Loucy (cell line): ENCODE data around the gene L3MBTL4.

Experiments
- H2AFZ ChIP-seq: fragments of 200-600 bp; sonication (generic); 2 replicates; pipeline ENCODE4 v1.6.0; 2016; ENCODE audit warnings: antibody characterized with exemption, mild to moderate bottlenecking, low read length, moderate library complexity
- H3F3A ChIP-seq: fragments of 200-600 bp; 2 replicates; pipeline ENCODE4 v1.6.0; 2016; ENCODE audit warnings: antibody characterized with exemption, low read depth, mild to moderate bottlenecking
- H3K27me3 ChIP-seq: fragments of 200-600 bp; sonication (generic); 2 replicates; pipeline ENCODE4 v1.6.1; 2014; ENCODE audit warnings: low read length, mild to moderate bottlenecking; ENCODE audit not compliant: insufficient read depth, poor library complexity, severe bottlenecking
- H3K36me3 ChIP-seq: fragments of 200-600 bp; sonication (generic); 2 replicates; pipeline ENCODE4 v1.6.1; 2016; ENCODE audit warnings: low read length; ENCODE audit not compliant: insufficient read depth
- H3K4me1 ChIP-seq: fragments of 200-600 bp; sonication (generic); 2 replicates; pipeline ENCODE4 v1.5.1; 2014; ENCODE audit warnings: low read length, mild to moderate bottlenecking; ENCODE audit not compliant: insufficient read depth, poor library complexity, severe bottlenecking
- H3K4me2 ChIP-seq: fragments of 200-600 bp; sonication (generic); 2 replicates; pipeline ENCODE4 v1.6.0; 2014; ENCODE audit warnings: antibody characterized with exemption, low read length, low read depth, mild to moderate bottlenecking; ENCODE audit not compliant: poor library complexity, severe bottlenecking
- H3K4me3 ChIP-seq: fragments of 200-600 bp; sonication (generic); 2 replicates; pipeline ENCODE4 v1.5.1; 2014; ENCODE audit warnings: low read length, mild to moderate bottlenecking, mixed read lengths; ENCODE audit not compliant: poor library complexity, severe bottlenecking
- H3K79me2 ChIP-seq: fragments of 200-600 bp; sonication (generic); 2 replicates; pipeline ENCODE4 v1.6.1; 2014; ENCODE audit warnings: low read length; ENCODE audit not compliant: insufficient read depth
- H3K9ac ChIP-seq: fragments of 200-600 bp; sonication (generic); 2 replicates; pipeline ENCODE4 v1.6.0; 2014; ENCODE audit warnings: mild to moderate bottlenecking, low read depth, low read length, moderate library complexity; ENCODE audit not compliant: poor library complexity, severe bottlenecking
- H3K9me2 ChIP-seq: fragments of 200-600 bp; sonication (generic); replicated peaks from 2 replicates; pipeline ENCODE4 v1.6.1; 2016; ENCODE audit warnings: low read depth, low read length, mixed read lengths
- H3K9me3 ChIP-seq: fragments of 200-600 bp; sonication (generic); 2 replicates; pipeline ENCODE4 v1.6.1; 2014; ENCODE audit warnings: mild to moderate bottlenecking, antibody characterized with exemption, low read length, low read depth; ENCODE audit not compliant: insufficient read depth
- H4K20me1 ChIP-seq: fragments of 200-600 bp; sonication (generic); 2 replicates; pipeline ENCODE4 v1.6.0; 2014; ENCODE audit warnings: antibody characterized with exemption, low read length, mild to moderate bottlenecking; ENCODE audit not compliant: insufficient read depth, poor library complexity, severe bottlenecking
- EZH2phosphoT487 ChIP-seq: fragments of 200-600 bp; IDR thresholded peaks from 2 replicates; pipeline ENCODE4 v1.6.1; 2018; ENCODE audit warnings: antibody characterized with exemption, mild to moderate bottlenecking, moderate library complexity, borderline replicate concordance
- TF ChIP-seq, protein P1 (sequence below): fragments of 200-600 bp; sonication (generic); conservative IDR thresholded peaks from 2 replicates; pipeline ENCODE4 v1.5.1; 2014; ENCODE audit warnings: mild to moderate bottlenecking, antibody characterized with exemption, low read length

The L3MBTL4 gene

GRCh38 chr18:6109743-6110142 is 305.0 kb downstream of the L3MBTL4 start:
- Histone ChIP-seq H3K9ac (no peak overlapping the region), H3F3A (no peaks in the 10 kb centered on the region), H3K36me3 (no peaks in the 10 kb centered on the region), H3K4me1 (no peaks in the 10 kb centered on the region), H3K9me3 (no peaks in the 10 kb centered on the region; the same call in 1 of the 2 replicates), H3K4me2 (no peak overlapping the region), H3K9me2 (no peaks in the 10 kb centered on the region), H3K79me2 (no peaks in the 10 kb centered on the region), H3K4me3 (no peak overlapping the region), H2AFZ (no peak overlapping the region), H3K27me3 (no peaks in the 10 kb centered on the region), H4K20me1 (no peaks in the 10 kb centered on the region)
- TF ChIP-seq, protein P1, sequence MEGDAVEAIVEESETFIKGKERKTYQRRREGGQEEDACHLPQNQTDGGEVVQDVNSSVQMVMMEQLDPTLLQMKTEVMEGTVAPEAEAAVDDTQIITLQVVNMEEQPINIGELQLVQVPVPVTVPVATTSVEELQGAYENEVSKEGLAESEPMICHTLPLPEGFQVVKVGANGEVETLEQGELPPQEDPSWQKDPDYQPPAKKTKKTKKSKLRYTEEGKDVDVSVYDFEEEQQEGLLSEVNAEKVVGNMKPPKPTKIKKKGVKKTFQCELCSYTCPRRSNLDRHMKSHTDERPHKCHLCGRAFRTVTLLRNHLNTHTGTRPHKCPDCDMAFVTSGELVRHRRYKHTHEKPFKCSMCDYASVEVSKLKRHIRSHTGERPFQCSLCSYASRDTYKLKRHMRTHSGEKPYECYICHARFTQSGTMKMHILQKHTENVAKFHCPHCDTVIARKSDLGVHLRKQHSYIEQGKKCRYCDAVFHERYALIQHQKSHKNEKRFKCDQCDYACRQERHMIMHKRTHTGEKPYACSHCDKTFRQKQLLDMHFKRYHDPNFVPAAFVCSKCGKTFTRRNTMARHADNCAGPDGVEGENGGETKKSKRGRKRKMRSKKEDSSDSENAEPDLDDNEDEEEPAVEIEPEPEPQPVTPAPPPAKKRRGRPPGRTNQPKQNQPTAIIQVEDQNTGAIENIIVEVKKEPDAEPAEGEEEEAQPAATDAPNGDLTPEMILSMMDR: no peak
- TF ChIP-seq EZH2phosphoT487: no peak

- TF ChIP-seq, protein P1: no peak
- no peak for TF ChIP-seq EZH2phosphoT487
- no peaks in the 10 kb centered on the region; the same call in 1 of the 2 replicates for H3K9me3 ChIP-seq
- no peak overlapping the region for H2AFZ ChIP-seq
- no peaks in the 10 kb centered on the region for H4K20me1 ChIP-seq
- no peaks in the 10 kb centered on the region for H3K27me3 ChIP-seq
- H3K9me2 ChIP-seq: no peaks in the 10 kb centered on the region
- no peak overlapping the region for H3K4me3 ChIP-seq
- H3K4me2 ChIP-seq: no peak overlapping the region
- no peak overlapping the region for H3K9ac ChIP-seq
- H3K36me3 ChIP-seq: no peaks in the 10 kb centered on the region
- H3K79me2 ChIP-seq: no peaks in the 10 kb centered on the region
- no peaks in the 10 kb centered on the region for H3K4me1 ChIP-seq
- H3F3A ChIP-seq: no peaks in the 10 kb centered on the region
Observed at GRCh38 chr18:6107794-6108193, 306.9 kb downstream of the L3MBTL4 start.

- TF ChIP-seq EZH2phosphoT487: no peak
- TF ChIP-seq, protein P1: no peak
- no peaks in the 10 kb centered on the region for H3K79me2 ChIP-seq
- H3K4me1 ChIP-seq: no peaks in the 10 kb centered on the region
- H3K36me3 ChIP-seq: no peaks in the 10 kb centered on the region
- H3F3A ChIP-seq: no peaks in the 10 kb centered on the region
- no peaks in the 10 kb centered on the region for H3K27me3 ChIP-seq
- no peaks in the 10 kb centered on the region for H4K20me1 ChIP-seq
- H3K9ac ChIP-seq: no peak overlapping the region
- H2AFZ ChIP-seq: no peak overlapping the region
- no peak overlapping the region for H3K4me2 ChIP-seq
- no peaks in the 10 kb centered on the region; the same call in 1 of the 2 replicates for H3K9me3 ChIP-seq
- H3K4me3 ChIP-seq: no peak overlapping the region
- no peaks in the 10 kb centered on the region for H3K9me2 ChIP-seq
Observed at GRCh38 chr18:6106091-6106685, 308.5 kb downstream of the L3MBTL4 start.
